Spleen (tissue), 11 donors: ENCODE measurements around the gene ALK. TPM values are rescaled to one million over a fixed set of nuclear protein-coding genes. Genes with fewer than 3 reads are reported as not detected.

ENCODE experiments used
- DNase-seq: peaks from one replicate; pipeline ENCODE4 v3.0.0-alpha.2; 2020
- H3K27ac ChIP-seq, 8 donors: fragments of 200-600 bp; sonication (generic) in 7 of 8; 1 replicate in 4 of 8; 2 replicates in 4 of 8; pipeline versions ENCODE4 v1.5.0 to v1.8.0; 2016 to 2021; ENCODE audit warnings: inconsistent platforms in 4 of 8, mild to moderate bottlenecking in 4 of 8, moderate library complexity in 1 of 8
- H3K27me3 ChIP-seq, 7 donors: fragments of 200-600 bp; sonication (generic) in 6 of 7; replicated peaks in 1 of 7; 1 replicate in 4 of 7; 2 replicates in 3 of 7; pipeline versions ENCODE4 v1.5.0 to v1.8.0; 2016 to 2021; ENCODE audit warnings: inconsistent platforms in 3 of 7, mild to moderate bottlenecking in 1 of 7
- H3K36me3 ChIP-seq, 6 donors: fragments of 200-600 bp; sonication (generic) in 5 of 6; 1 replicate in 4 of 6; 2 replicates in 2 of 6; pipeline versions ENCODE4 v1.5.0 to v1.8.0; 2016 to 2021; ENCODE audit warnings: inconsistent platforms in 2 of 6
- H3K4me1 ChIP-seq, 6 donors: fragments of 200-600 bp; sonication (generic) in 5 of 6; 1 replicate in 3 of 6; 2 replicates in 3 of 6; pipeline versions ENCODE4 v1.5.0 to v1.8.0; 2016 to 2021; ENCODE audit warnings: inconsistent platforms in 3 of 6
- H3K4me3 ChIP-seq, 8 donors: fragments of 200-600 bp; sonication (generic) in 7 of 8; 1 replicate in 4 of 8; 2 replicates in 4 of 8; pipeline versions ENCODE4 v1.5.0 to v1.8.0; 2016 to 2021; ENCODE audit warnings: inconsistent platforms in 4 of 8, mild to moderate bottlenecking in 4 of 8, moderate library complexity in 2 of 8
- H3K9me3 ChIP-seq, 8 donors: fragments of 200-600 bp; sonication (generic) in 7 of 8; 1 replicate in 4 of 8; 2 replicates in 4 of 8; pipeline versions ENCODE4 v1.5.0 to v1.8.0; 2016 to 2021; ENCODE audit warnings: inconsistent platforms in 4 of 8
- CTCF ChIP-seq, 11 experiments: fragments of 200-600 bp in 7 of 11; fragments of 450-650 bp in 4 of 11; sonication (generic) in 4 of 11; IDR thresholded peaks in 8 of 11; conservative IDR thresholded peaks in 3 of 11; 1 replicate in 7 of 11; 2 replicates in 4 of 11; pipeline versions ENCODE4 v1.4.0 to v1.8.0; 2016 to 2021; ENCODE audit warnings: antibody characterized with exemption in 11 of 11, inconsistent platforms in 4 of 11, mild to moderate bottlenecking in 1 of 11
- POLR2A ChIP-seq, 3 donors: fragments of 450-650 bp; IDR thresholded peaks; one replicate each; pipeline ENCODE4 v1.5.1; 2017; ENCODE audit warnings: antibody characterized with exemption in 3 of 3, mild to moderate bottlenecking in 1 of 3
- POLR2AphosphoS5 ChIP-seq, 3 donors: sonication (generic); formaldehyde crosslinking; IDR thresholded peaks; one replicate each; pipeline ENCODE4 v1.5.1; 2017; ENCODE audit warnings: antibody characterized with exemption in 3 of 3
- WGBS, 5 donors: extraction: QIAGEN DNeasy Blood & Tissue Kit in 3 of 5; methylation state at CpG; one replicate each; pipeline versions ENCODE4 v1.1.5 to v1.1.7; 2013 to 2018; 5-methylcytosine and 5-hydroxymethylcytosine counted together
- intact Hi-C: fragments of 100-400 bp; cut with DNase I; formaldehyde crosslinking; loops from one replicate; pipeline ENCODE4 v1.15.0; 2023; ENCODE audit warnings: low total_unique reads
- polyA plus RNA-seq, 3 donors: library from polyadenylated mRNA; stranded (reverse); fragments of 200-250 nt; gene quantifications; one replicate each; pipeline ENCODE4 v1.2.1, GENCODE V29; 2013
- total RNA-seq, 7 donors: library from RNA; depleted of rRNA in 3 of 7; stranded (reverse); fragments of >200 nt in 3 of 7; fragmentation: NEBNext Ultra II Directional in 4 of 7; extraction: Animal tissue kit (Norgen Biotek cat#: 25700) in 4 of 7; gene quantifications; one replicate each; pipeline versions ENCODE4 v1.1.0 to v1.2.1, GENCODE V29; 2016 to 2021
- donor health status: healthy with polysubstance abuse.
- donor health status: DM: no; HTN: no; CAD: no; lungs with moderate emphysema.
- donor health status: DM: no; HTN: no; CAD: no.
- donor health status: Bipolar disorder and iron deficiency.
- donor health status: healthy.
- donor health status: DM: no; HTN: no; CAD: no.
- donor health status: DM: yes; HTN: yes; CAD: no.

Gene ALK
- total and polyA plus RNA-seq, 10 donors = 0.03 to 0.28 (median 0.06) TPM; not detected in 7

GRCh38 chr2:29405707-29406106 lies 515.7 kb downstream of the ALK start:
- H3K4me3 ChIP-seq = no peak overlapping the region
- no peak overlapping the region for H3K27ac ChIP-seq
- no peaks in the 10 kb centered on the region for H3K27me3 ChIP-seq
- H3K4me1 ChIP-seq = no peaks in the 10 kb centered on the region
- no peaks in the 10 kb centered on the region for H3K36me3 ChIP-seq
- WGBS, 5 donors = 5 to 18% (median 10%) methylated on average over 2 of the region's 2 CpGs
- TF ChIP-seq POLR2A (IDR thresholded peaks at IDR 0.05) (no peak), POLR2AphosphoS5 (IDR thresholded peaks at IDR 0.05) (no peak), CTCF (IDR thresholded peaks at IDR 0.05 in 8 of 11, conservative IDR thresholded peaks at IDR 0.05 in 3 of 11) (no peak)
- intact Hi-C loops = no loop called here
- DNase-seq = no peak
- no peaks in the 10 kb centered on the region for H3K9me3 ChIP-seq

- no peak overlapping the region for H3K4me3 ChIP-seq
- no peaks in the 10 kb centered on the region for H3K4me1 ChIP-seq
- H3K27ac ChIP-seq = no peak overlapping the region
- TF ChIP-seq CTCF (IDR thresholded peaks at IDR 0.05 in 8 of 11, conservative IDR thresholded peaks at IDR 0.05 in 3 of 11) (no peak), POLR2AphosphoS5 (IDR thresholded peaks at IDR 0.05) (no peak), POLR2A (IDR thresholded peaks at IDR 0.05) (no peak)
- no peaks in the 10 kb centered on the region for H3K27me3 ChIP-seq
- no peak for DNase-seq
- H3K36me3 ChIP-seq = no peaks in the 10 kb centered on the region
- intact Hi-C loops = no loop called here
- 84 to 90% (median 89%) methylated on average over 5 of the region's 5 CpGs for WGBS, 5 donors
- H3K9me3 ChIP-seq = no peaks in the 10 kb centered on the region
Observed at GRCh38 chr2:29405266-29405665, 516.1 kb downstream of the ALK start.

- no peak overlapping the region for H3K27ac ChIP-seq
- H3K9me3 ChIP-seq = no peaks in the 10 kb centered on the region
- DNase-seq = no peak
- 79 to 92% (median 88%) methylated on average over 7 of the region's 7 CpGs for WGBS, 5 donors
- peaks cover 0 to 6% (median 0%) of the 10 kb centered on the region in 7 donors for H3K27me3 ChIP-seq
- intact Hi-C loops = no loop called here
- no peaks in the 10 kb centered on the region for H3K4me1 ChIP-seq
- no peaks in the 10 kb centered on the region for H3K36me3 ChIP-seq
- TF ChIP-seq POLR2A (IDR thresholded peaks at IDR 0.05) (no peak), POLR2AphosphoS5 (IDR thresholded peaks at IDR 0.05) (no peak), CTCF (IDR thresholded peaks at IDR 0.05 in 8 of 11, conservative IDR thresholded peaks at IDR 0.05 in 3 of 11) (no peak)
- no peak overlapping the region for H3K4me3 ChIP-seq
Observed at GRCh38 chr2:29401994-29402393, 519.4 kb downstream of the ALK start.

- Histone ChIP-seq H3K27ac (no peak overlapping the region), H3K36me3 (no peaks in the 10 kb centered on the region), H3K4me1 (no peaks in the 10 kb centered on the region), H3K9me3 (no peaks in the 10 kb centered on the region), H3K27me3 (peaks cover 0 to 10% (median 0%) of the 10 kb centered on the region in 7 donors), H3K4me3 (no peak overlapping the region)
- no peak for TF ChIP-seq POLR2A (IDR thresholded peaks at IDR 0.05)
- TF ChIP-seq POLR2AphosphoS5 (IDR thresholded peaks at IDR 0.05) = no peak
- TF ChIP-seq CTCF (IDR thresholded peaks at IDR 0.05 in 8 of 11, conservative IDR thresholded peaks at IDR 0.05 in 3 of 11) = no peak
- intact Hi-C loops = no loop called here
- no peak for DNase-seq
- 63 to 82% (median 73%) methylated on average over 4 to 5 of the region's 5 CpGs for WGBS, 5 donors
Observed at GRCh38 chr2:29400930-29401653, 520.3 kb downstream of the ALK start.
